K562 treated with DMSO at 1 percent for 12 hours (cell line): ENCODE results near the gene EEF1B2. TPM values are rescaled to one million over a fixed set of nuclear protein-coding genes. Genes with fewer than 3 reads are reported as not detected.

ENCODE experiments used
- total RNA-seq: library from RNA; unstranded; fragments of 300-600 nt; gene quantifications from 2 replicates; pipeline ENCODE4 v1.2.3, GENCODE V29; 2022; ENCODE audit not compliant: insufficient read depth

The EEF1B2 gene
- 712 and 882 TPM in 2 replicates for total RNA-seq

DNA sequence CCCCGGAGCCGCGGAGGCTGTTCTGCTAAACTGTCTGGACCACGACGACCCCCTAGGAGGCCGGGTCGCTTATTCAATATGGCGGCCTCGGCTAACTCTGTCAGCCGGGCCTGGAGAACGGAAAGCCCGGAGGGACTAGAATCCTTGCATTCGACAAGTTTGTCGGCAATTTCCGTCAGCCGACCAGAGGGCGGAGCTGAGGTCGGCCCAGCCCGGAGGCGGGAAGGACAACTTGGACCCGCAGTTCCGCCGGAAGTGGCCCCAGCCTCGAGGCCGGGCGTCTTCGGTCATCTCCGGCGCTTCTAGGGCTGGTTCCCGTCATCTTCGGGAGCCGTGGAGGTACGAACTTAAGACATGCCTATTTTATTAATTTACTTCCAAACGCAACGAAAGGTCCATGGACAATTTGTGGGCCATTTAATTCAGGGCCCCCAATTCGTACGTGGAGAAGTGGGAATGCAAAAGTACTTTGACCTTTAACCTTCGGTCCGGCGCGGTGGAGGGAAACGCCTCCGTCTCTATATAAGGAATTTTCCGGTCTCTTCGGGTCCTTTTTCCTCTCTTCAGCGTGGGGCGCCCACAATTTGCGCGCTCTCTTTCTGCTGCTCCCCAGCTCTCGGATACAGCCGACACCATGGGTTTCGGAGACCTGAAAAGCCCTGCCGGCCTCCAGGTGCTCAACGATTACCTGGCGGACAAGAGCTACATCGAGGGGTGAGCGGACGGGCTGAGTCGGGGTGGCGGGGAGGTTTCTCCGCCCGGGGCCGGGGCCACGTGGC is at the start of gene EEF1B2, which contains the start of gene NDUFS1:
Gene EEF1B2 (plus strand): TSS at position 550 of the 779 bp plus-strand sequence. CDS start 85 bp downstream, at position 635.
Gene NDUFS1 (minus strand): TSS at position 99 of the 779 bp plus-strand sequence. CDS start 5,766 bp downstream, outside the sequence.

Other genes with a start within 250 kb of the EEF1B2 start
- 0.28 and 1.7 TPM in 2 replicates for gene INO80D, start 73.7 kb upstream of the EEF1B2 start, total RNA-seq
- 27.9 and 40.5 TPM in 2 replicates for gene NDUFS1, start 451 bp upstream of the EEF1B2 start, total RNA-seq
- gene ZDBF2, start 114.8 kb downstream of the EEF1B2 start, total RNA-seq = 0.09 TPM in 1 of 2 replicates, not detected in the other